Measurements from ENCODE around the gene SFXN3.

DNA sequence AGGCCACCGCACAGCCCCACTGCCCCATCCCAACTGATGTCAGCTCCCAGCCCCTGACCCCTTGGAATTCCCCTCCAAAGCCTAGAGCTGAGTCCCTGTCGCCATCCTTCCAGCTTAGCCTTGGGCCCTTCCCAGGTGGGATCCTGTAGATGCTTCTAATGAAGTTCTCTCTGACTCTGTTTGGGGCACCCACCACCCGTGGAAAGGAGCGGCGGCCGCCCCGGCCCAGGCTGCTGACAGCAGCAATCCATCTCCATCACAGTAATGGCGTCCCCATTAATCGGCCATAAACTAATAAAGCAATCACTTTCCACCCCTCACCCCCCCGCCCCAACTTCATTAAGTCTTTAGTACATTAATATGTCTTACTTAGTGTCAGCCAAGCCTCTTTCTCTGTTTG, 56.3 kb downstream of the SFXN3 start:
- TF ChIP-seq POLR2AphosphoS5 (IDR thresholded peaks at IDR 0.05; ENCODE audit: borderline replicate concordance, low read depth, low read length) (no peak), EZH2 (IDR thresholded peaks at IDR 0.05) (no peak), FOXP2 (optimal IDR thresholded peaks at IDR 0.05; ENCODE audit: control extremely low read depth, extremely low read length, insufficient read depth) (no peak)
